CD4-positive, alpha-beta memory T cell (primary cell): ENCODE data around the gene RRM2. TPM values are rescaled to one million over a fixed set of nuclear protein-coding genes. Genes with fewer than 3 reads are reported as not detected.

ENCODE experiments used
- CTCF ChIA-PET: fragments of 350-600 bp; sonication (Branson Sonifier 250); formaldehyde crosslinking; loops from one replicate; lab custom pipeline; 2021; ENCODE audit warnings: inconsistent platforms; ENCODE audit not compliant: partially characterized antibody; lab: Charles Lee
- POLR2A ChIA-PET: fragments of 350-600 bp; sonication (Branson Sonifier 250); formaldehyde crosslinking; loops from one replicate; lab custom pipeline; 2021; ENCODE audit not compliant: partially characterized antibody; lab: Charles Lee
- DNase-seq, 5 donors: peaks; one replicate each; pipeline versions ENCODE4 v3.0.0 to v3.0.0-alpha.2; 2020 to 2022; ENCODE audit warnings: mixed read lengths in 1 of 5
- H3K27ac ChIP-seq: one replicate; pipeline ENCODE4 v1.7.0; 2013; ENCODE audit warnings: low read depth, low read length
- H3K27me3 ChIP-seq: 2 replicates; pipeline ENCODE4 v1.7.0; 2013; ENCODE audit warnings: mild to moderate bottlenecking, low read length, moderate library complexity; ENCODE audit not compliant: insufficient read depth
- H3K36me3 ChIP-seq: 2 replicates; pipeline ENCODE4 v1.7.0; 2013; ENCODE audit warnings: mild to moderate bottlenecking, low read length, moderate library complexity; ENCODE audit not compliant: insufficient read depth
- H3K4me1 ChIP-seq: 2 replicates; pipeline ENCODE4 v1.7.0; 2013; ENCODE audit warnings: mild to moderate bottlenecking, low read length, moderate library complexity; ENCODE audit not compliant: insufficient read depth
- H3K4me3 ChIP-seq, 2 donors: one replicate each; pipeline ENCODE4 v1.7.0; 2013; ENCODE audit warnings: low read length in 2 of 2, mild to moderate bottlenecking in 1 of 2
- H3K9me3 ChIP-seq, 2 donors: one replicate each; pipeline ENCODE4 v1.7.0; 2013; ENCODE audit warnings: low read length in 2 of 2, control low read depth in 1 of 2; ENCODE audit not compliant: control insufficient read depth in 1 of 2
- H3K27ac Mint-ChIP-seq, 7 donors: one replicate each; pipeline ENCODE4 v1.8.0; 2020 to 2021; ENCODE audit warnings: mixed read lengths in 7 of 7, mild to moderate bottlenecking in 6 of 7, inconsistent platforms in 3 of 7, moderate library complexity in 3 of 7
- H3K27me3 Mint-ChIP-seq, 2 donors: one replicate each; pipeline ENCODE4 v1.8.0; 2020 to 2021; ENCODE audit warnings: mixed read lengths in 2 of 2
- H3K36me3 Mint-ChIP-seq, 2 donors: one replicate each; pipeline ENCODE4 v1.8.0; 2020 to 2021; ENCODE audit warnings: mixed read lengths in 2 of 2, inconsistent platforms in 1 of 2, mild to moderate bottlenecking in 1 of 2
- H3K4me1 Mint-ChIP-seq, 4 donors: one replicate each; pipeline ENCODE4 v1.8.0; 2020 to 2021; ENCODE audit warnings: mixed read lengths in 4 of 4, mild to moderate bottlenecking in 1 of 4
- H3K4me3 Mint-ChIP-seq, 8 donors: one replicate each; pipeline ENCODE4 v1.8.0; 2020 to 2021; ENCODE audit warnings: mixed read lengths in 8 of 8, mild to moderate bottlenecking in 7 of 8, moderate library complexity in 6 of 8, inconsistent platforms in 3 of 8
- H3K9me3 Mint-ChIP-seq, 8 donors: one replicate each; pipeline ENCODE4 v1.8.0; 2020 to 2021; ENCODE audit warnings: mixed read lengths in 8 of 8, mild to moderate bottlenecking in 5 of 8, inconsistent platforms in 3 of 8, moderate library complexity in 1 of 8
- intact Hi-C: fragments of 100-400 bp; cut with micrococcal nuclease; formaldehyde crosslinking; loops from one replicate; pipeline ENCODE4 v1.15.1; 2023
- polyA plus RNA-seq, 2 donors: library from polyadenylated mRNA; unstranded; fragments of 300-500 nt; fragmentation: Illumina TruSeq; gene quantifications; one replicate each; pipeline ENCODE4 v1.2.3, GENCODE V29; 2021
- total RNA-seq, 2 experiments: library from RNA; stranded (reverse); gene quantifications; one replicate each; pipeline ENCODE4 v1.2.3, GENCODE V29; 2021

Gene RRM2
- total RNA-seq (under 1 TPM in 1 of 2 experiments, not detected in 1; 0.42 TPM), polyA plus RNA-seq (under 1 TPM; 0.48 to 0.77 TPM)

- Histone ChIP-seq H3K9me3 (no peaks in the 10 kb centered on the region), H3K4me1 (peaks cover 52% of the 10 kb centered on the region), H3K36me3 (no peaks in the 10 kb centered on the region), H3K4me3 (peak within 1 kb of the TSS; percentile 32 to 50), H3K27ac (no peak within 1 kb of the TSS), H3K27me3 (peaks cover 5% of the 10 kb centered on the region)
- peaks cover 32 to 56% (median 42%) of the 10 kb centered on the region in 4 donors for H3K4me1 Mint-ChIP-seq
- H3K27me3 Mint-ChIP-seq = peaks cover 5 to 12% of the 10 kb centered on the region in 2 donors
- ChIA-PET POLR2A (interaction anchor here (3.1 to 3.3 kb wide), 2 partner anchors 286 to 325 kb away, joined by 12 to 25 read pairs; partner anchors contain the start of gene ODC1), CTCF (interaction anchor here (0.6 to 11.4 kb wide), 5 partner anchors 286 to 1031 kb away, joined by 3 to 178 read pairs (median 6); no protein-coding TSS in a partner anchor)
- peak within 1 kb of the TSS; percentile 51 to 91 (median 58) for H3K27ac Mint-ChIP-seq
- H3K9me3 Mint-ChIP-seq = no peaks in the 10 kb centered on the region
- H3K4me3 Mint-ChIP-seq = peak within 1 kb of the TSS; percentile 89 to 99 (median 98)
- peaks cover 0 to 6% of the 10 kb centered on the region in 2 donors for H3K36me3 Mint-ChIP-seq
- intact Hi-C loops = loop anchor here (10.0 kb wide), 1 partner anchor 212 kb away; no protein-coding TSS in a partner anchor
- DNase-seq = peak; percentile 81 to 87 (median 85)
Observed at GRCh38 chr2:10122500-10123280, at the start of gene RRM2. Gene RRM2, plus strand, starts transcription at chr2:10122739. Its CDS starts 60 bp downstream, at chr2:10122799.

GRCh38 chr2:10073706-10074105 is 48.8 kb upstream of the RRM2 start:
- peaks cover 11% of the 10 kb centered on the region for H3K27me3 ChIP-seq
- peaks cover under 1% of the 10 kb centered on the region for H3K4me1 ChIP-seq
- Mint-ChIP-seq H3K27ac (no peak overlapping the region), H3K9me3 (no peaks in the 10 kb centered on the region), H3K4me3 (no peak overlapping the region), H3K27me3 (peaks cover 34 to 42% of the 10 kb centered on the region in 2 donors), H3K36me3 (no peaks in the 10 kb centered on the region), H3K4me1 (peaks cover 3 to 7% (median 4%) of the 10 kb centered on the region in 4 donors)
- no peak overlapping the region for H3K27ac ChIP-seq
- ChIA-PET POLR2A (interaction anchor here (0.6 to 2.0 kb wide), 2 partner anchors 48 to 362 kb away, joined by 3 to 11 read pairs; no protein-coding TSS in a partner anchor), CTCF (interaction anchor here (0.7 to 9.4 kb wide), 19 partner anchors 9 to 366 kb away, joined by 3 to 190 read pairs (median 11); partner anchors contain the start of gene TAF1B)
- no peaks in the 10 kb centered on the region for H3K36me3 ChIP-seq
- intact Hi-C loops = no loop called here
- no peak overlapping the region for H3K4me3 ChIP-seq
- no peak for DNase-seq
- no peaks in the 10 kb centered on the region for H3K9me3 ChIP-seq

- Histone ChIP-seq H3K27ac (no peak overlapping the region), H3K4me1 (peaks cover 8% of the 10 kb centered on the region), H3K36me3 (no peaks in the 10 kb centered on the region), H3K9me3 (no peaks in the 10 kb centered on the region), H3K4me3 (no peak overlapping the region), H3K27me3 (peaks cover 14% of the 10 kb centered on the region)
- intact Hi-C loops = no loop called here
- Mint-ChIP-seq H3K36me3 (peaks cover 0 to 4% of the 10 kb centered on the region in 2 donors), H3K9me3 (peaks cover 0 to 2% (median 0%) of the 10 kb centered on the region in 8 donors), H3K27me3 (peaks cover 39 to 47% of the 10 kb centered on the region in 2 donors), H3K4me1 (peaks cover 6 to 12% (median 9%) of the 10 kb centered on the region in 4 donors), H3K4me3 (no peak overlapping the region), H3K27ac (no peak overlapping the region)
- POLR2A ChIA-PET = no interaction called here
- CTCF ChIA-PET = interaction anchor here (0.7 to 9.4 kb wide), 9 partner anchors 8 to 364 kb away, joined by 3 to 190 read pairs (median 6); no protein-coding TSS in a partner anchor
- no peak for DNase-seq
Observed at GRCh38 chr2:10075101-10075500, 47.4 kb upstream of the RRM2 start.

- Mint-ChIP-seq H3K27me3 (peaks cover 39 to 47% of the 10 kb centered on the region in 2 donors), H3K36me3 (peaks cover 0 to 4% of the 10 kb centered on the region in 2 donors), H3K4me1 (peaks cover 6 to 14% (median 9%) of the 10 kb centered on the region in 4 donors), H3K27ac (no peak overlapping the region), H3K9me3 (peaks cover 0 to 2% (median 0%) of the 10 kb centered on the region in 8 donors), H3K4me3 (no peak overlapping the region)
- intact Hi-C loops = no loop called here
- no peak for DNase-seq
- no peaks in the 10 kb centered on the region for H3K36me3 ChIP-seq
- no peaks in the 10 kb centered on the region for H3K9me3 ChIP-seq
- ChIA-PET CTCF (interaction anchor here (0.9 to 9.4 kb wide), 5 partner anchors 21 to 359 kb away, joined by 3 to 190 read pairs (median 6); no protein-coding TSS in a partner anchor), POLR2A (no interaction called here)
- H3K4me1 ChIP-seq = peaks cover 11% of the 10 kb centered on the region
- H3K27ac ChIP-seq = no peak overlapping the region
- H3K27me3 ChIP-seq = peaks cover 14% of the 10 kb centered on the region
- no peak overlapping the region for H3K4me3 ChIP-seq
Observed at GRCh38 chr2:10075571-10076209, 46.8 kb upstream of the RRM2 start.

- peaks cover 19% of the 10 kb centered on the region for H3K4me1 ChIP-seq
- Mint-ChIP-seq H3K36me3 (peaks cover 0 to 4% of the 10 kb centered on the region in 2 donors), H3K4me1 (peaks cover 11 to 21% (median 16%) of the 10 kb centered on the region in 4 donors), H3K9me3 (peaks cover 0 to 2% (median 0%) of the 10 kb centered on the region in 8 donors), H3K4me3 (no peak overlapping the region), H3K27me3 (peaks cover 45 to 54% of the 10 kb centered on the region in 2 donors), H3K27ac (no peak overlapping the region)
- POLR2A ChIA-PET = no interaction called here
- CTCF ChIA-PET = interaction anchor here (0.9 to 8.7 kb wide), 5 partner anchors 8 to 359 kb away, joined by 3 to 125 read pairs (median 3); no protein-coding TSS in a partner anchor
- no peaks in the 10 kb centered on the region for H3K9me3 ChIP-seq
- H3K4me3 ChIP-seq = no peak overlapping the region
- DNase-seq = no peak
- H3K27me3 ChIP-seq = peaks cover 18% of the 10 kb centered on the region
- intact Hi-C loops = no loop called here
- H3K27ac ChIP-seq = no peak overlapping the region
- no peaks in the 10 kb centered on the region for H3K36me3 ChIP-seq
Observed at GRCh38 chr2:10076511-10076910, 46.0 kb upstream of the RRM2 start.

- no peak for DNase-seq
Observed at GRCh38 chr2:10076988-10077527, 45.5 kb upstream of the RRM2 start.

More at GRCh38 chr2:10076988-10077527, 45.5 kb upstream of the RRM2 start:
- Histone ChIP-seq H3K9me3 (no peaks in the 10 kb centered on the region), H3K27ac (no peak overlapping the region), H3K27me3 (peaks cover 22% of the 10 kb centered on the region), H3K36me3 (no peaks in the 10 kb centered on the region), H3K4me1 (peaks cover 24% of the 10 kb centered on the region), H3K4me3 (no peak overlapping the region)
- Mint-ChIP-seq H3K9me3 (peaks cover 0 to 2% (median 0%) of the 10 kb centered on the region in 8 donors), H3K36me3 (peaks cover 0 to 4% of the 10 kb centered on the region in 2 donors), H3K27ac (peak overlapping the region in 1 of 7 donors; percentile 28), H3K4me3 (no peak overlapping the region), H3K27me3 (peaks cover 45 to 54% of the 10 kb centered on the region in 2 donors), H3K4me1 (peaks cover 11 to 21% (median 16%) of the 10 kb centered on the region in 4 donors)
- ChIA-PET POLR2A (no interaction called here), CTCF (interaction anchor here (1.1 to 8.7 kb wide), 5 partner anchors 9 to 358 kb away, joined by 3 to 125 read pairs (median 3); no protein-coding TSS in a partner anchor)
- intact Hi-C loops = no loop called here
